HEK293T (cell line): ENCODE measurements around the gene TAF11L13.

Experiments
- FOXA1 ChIP-seq: fragments of 450-650 bp; IDR thresholded peaks from 2 replicates; pipeline ENCODE4 v1.6.1; 2016; ENCODE audit warnings: mild to moderate bottlenecking
- FOXK2 ChIP-seq: fragments of 450-650 bp; IDR thresholded peaks from 2 replicates; pipeline ENCODE4 v1.6.1; 2016; ENCODE audit warnings: mild to moderate bottlenecking

GRCh38 chr5:17614872-17615605 is 16.8 kb upstream of the TAF11L13 start:
- TF ChIP-seq FOXK2 (no peak), FOXA1 (no peak)
